Measurements from ENCODE around the gene BLID. TPM values are rescaled to one million over a fixed set of nuclear protein-coding genes. Genes with fewer than 3 reads are reported as not detected.

BLID gene
- polyA plus RNA-seq, 4 donors, result not detected

DNA sequence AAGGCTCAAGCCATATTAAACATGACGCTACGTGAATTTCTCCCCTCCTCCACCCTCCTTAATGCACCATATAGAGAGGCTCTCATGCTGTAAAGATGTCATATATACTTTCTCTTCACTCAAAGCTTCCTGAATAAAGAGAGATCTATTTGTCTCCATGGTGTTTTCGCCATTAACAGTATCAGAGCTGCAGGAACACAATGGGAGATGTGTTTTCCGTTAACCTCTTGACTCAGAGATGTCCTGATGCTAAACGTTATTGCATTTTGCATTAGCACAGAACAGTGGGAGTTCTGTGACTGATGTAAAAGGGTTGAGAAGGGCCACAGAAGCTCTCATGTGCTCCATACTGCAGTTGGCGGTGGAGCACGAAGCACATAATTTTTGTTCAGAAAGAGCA is 25.7 kb upstream of the BLID start:
- no peak for DNase-seq (ENCODE audit: low read depth in 4 of 4, low spot score in 2 of 4)

- DNase-seq (ENCODE audit: low read depth in 4 of 4, low spot score in 2 of 4), result no peak
These were observed 24.5 kb upstream of the BLID start for GRCh38 chr11:122140500-122140899.

GRCh38 chr11:122139595-122139866 is 23.5 kb upstream of the BLID start:
- DNase-seq (ENCODE audit: low read depth in 4 of 4, low spot score in 2 of 4), result no peak

GRCh38 chr11:122138744-122139594 is 23.0 kb upstream of the BLID start:
- DNase-seq (ENCODE audit: low read depth in 4 of 4, low spot score in 2 of 4), result no peak

- DNase-seq (ENCODE audit: low read depth in 4 of 4, low spot score in 2 of 4), result no peak
These were observed 21.2 kb upstream of the BLID start for GRCh38 chr11:122137078-122137793.

- no peak for DNase-seq (ENCODE audit: low read depth in 4 of 4, low spot score in 2 of 4)
These were observed 15.1 kb upstream of the BLID start for GRCh38 chr11:122131126-122131525.

GRCh38 chr11:122128146-122128545 is 12.1 kb upstream of the BLID start:
- no peak for DNase-seq (ENCODE audit: low read depth in 4 of 4, low spot score in 2 of 4)

GRCh38 chr11:122127020-122127419 is 11.0 kb upstream of the BLID start:
- DNase-seq (ENCODE audit: low read depth in 4 of 4, low spot score in 2 of 4), result no peak

- DNase-seq (ENCODE audit: low read depth in 4 of 4, low spot score in 2 of 4), result no peak
These were observed 10.1 kb upstream of the BLID start for GRCh38 chr11:122126024-122126688.

GRCh38 chr11:122123263-122123929 is 7.4 kb upstream of the BLID start:
- DNase-seq (ENCODE audit: low read depth in 4 of 4, low spot score in 2 of 4), result no peak

DNA sequence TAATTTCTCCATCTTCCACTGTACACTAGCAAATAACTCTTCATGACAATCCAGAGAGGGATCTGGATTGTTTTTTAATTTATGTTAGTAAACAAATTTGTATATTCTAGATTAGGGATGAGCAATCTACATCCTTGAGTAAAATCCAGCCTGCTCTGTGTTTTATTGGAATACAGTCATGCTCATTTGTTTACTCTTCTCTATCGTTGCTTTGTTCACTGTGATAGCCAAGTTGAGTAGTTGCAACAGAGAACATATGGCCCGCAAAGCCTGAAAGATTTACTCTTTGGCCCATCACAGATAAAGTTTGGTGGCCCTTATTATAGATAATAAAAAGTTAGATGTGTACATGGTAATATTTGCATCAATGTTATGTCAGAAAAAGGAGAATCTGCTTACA is 6.2 kb upstream of the BLID start:
- DNase-seq (ENCODE audit: low read depth in 4 of 4, low spot score in 2 of 4), result no peak

- DNase-seq (ENCODE audit: low read depth in 4 of 4, low spot score in 2 of 4), result no peak
These were observed 4.1 kb upstream of the BLID start for GRCh38 chr11:122120096-122120495.

- no peak for DNase-seq (ENCODE audit: low read depth in 4 of 4, low spot score in 2 of 4)
These were observed 576 bp upstream of the BLID start for GRCh38 chr11:122116591-122116990.

GRCh38 chr11:122114976-122115375 is 1.0 kb downstream of the BLID start:
- no peak for DNase-seq (ENCODE audit: low read depth in 4 of 4, low spot score in 2 of 4)

- no peak for DNase-seq (ENCODE audit: low read depth in 4 of 4, low spot score in 2 of 4)
These were observed 1.9 kb downstream of the BLID start for GRCh38 chr11:122113836-122114825.

DNA sequence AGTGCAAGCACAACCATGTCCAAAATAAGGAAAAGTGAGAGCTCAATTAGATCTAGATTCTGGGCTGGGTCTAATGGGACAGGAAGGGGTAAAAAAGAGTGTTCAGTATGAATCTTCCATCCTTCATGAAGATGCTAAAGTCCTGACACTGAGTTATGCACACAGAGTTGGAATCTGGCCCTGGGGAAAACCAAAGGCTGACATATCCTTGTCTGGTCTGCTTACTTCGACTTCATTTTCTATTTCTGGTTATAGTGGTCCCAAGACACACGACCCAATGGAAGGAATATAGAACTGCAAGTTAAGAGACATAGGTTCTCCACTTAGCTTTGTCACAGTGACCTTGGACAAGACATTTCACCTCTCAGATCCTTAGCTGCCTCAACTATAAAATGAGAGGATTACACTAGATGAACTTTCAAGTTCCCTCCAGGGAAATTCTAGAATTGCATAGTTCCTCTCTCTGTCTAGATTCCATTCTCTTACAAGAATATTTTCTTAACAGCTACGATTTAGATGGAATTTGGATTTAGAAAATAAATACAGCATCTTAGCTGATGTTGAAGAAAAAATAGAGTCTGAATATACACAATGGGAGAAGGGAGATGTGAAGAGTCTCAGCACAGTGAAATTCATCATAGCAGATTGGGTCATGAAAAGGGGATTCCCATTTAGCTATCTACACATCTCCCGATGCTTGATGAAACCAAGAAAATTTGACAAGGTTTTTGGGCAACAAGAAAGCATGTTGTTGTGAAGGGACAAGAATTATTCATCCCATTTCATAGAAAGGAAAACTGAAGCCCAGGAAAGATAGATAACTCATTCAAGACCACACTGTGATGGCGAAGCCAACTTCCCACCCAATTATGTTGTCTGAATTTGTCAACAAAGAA is 3.3 kb downstream of the BLID start:
- DNase-seq (ENCODE audit: low read depth in 4 of 4, low spot score in 2 of 4), result no peak

DNA sequence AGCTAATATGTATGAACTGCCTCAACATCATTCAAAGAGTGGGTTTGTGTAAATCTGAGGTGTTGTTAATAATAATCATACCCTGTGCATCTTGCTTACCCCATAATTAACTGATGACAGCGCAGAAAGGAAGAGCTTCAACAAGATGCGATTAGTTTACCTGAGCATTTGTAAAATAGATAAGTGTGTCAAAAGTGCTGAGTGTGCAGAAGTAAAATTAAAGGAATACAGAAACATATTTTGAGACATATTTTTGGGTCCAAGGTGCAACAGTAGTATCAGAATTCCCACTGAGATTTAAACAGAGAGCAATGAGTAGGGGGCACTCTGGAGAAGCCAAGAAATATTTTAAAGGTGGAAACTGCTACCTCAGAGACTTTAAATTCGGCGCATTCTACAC is 6.1 kb downstream of the BLID start:
- no peak for DNase-seq (ENCODE audit: low read depth in 4 of 4, low spot score in 2 of 4)

GRCh38 chr11:122108828-122109227 is 7.2 kb downstream of the BLID start:
- DNase-seq (ENCODE audit: low read depth in 4 of 4, low spot score in 2 of 4), result no peak

GRCh38 chr11:122108192-122108799 is 7.7 kb downstream of the BLID start:
- DNase-seq (ENCODE audit: low read depth in 4 of 4, low spot score in 2 of 4), result no peak
